ENCODE measurements around the gene TCEAL7.

Gene TCEAL7

GRCh38 chrX:103369479-103369878 is 39.4 kb downstream of the TCEAL7 start:
- no peak for DNase-seq

GRCh38 chrX:103372886-103373285 is 42.8 kb downstream of the TCEAL7 start:
- no peak for DNase-seq

- no peak for DNase-seq
Measured at GRCh38 chrX:103373581-103373980, 43.5 kb downstream of the TCEAL7 start.

GRCh38 chrX:103376118-103376978 is 46.3 kb downstream of the TCEAL7 start, which contains the start of gene BEX3:
Gene BEX3, plus strand, starts transcription at chrX:103376538. Its CDS starts 984 bp downstream, at chrX:103377522.
- DNase-seq: peak; percentile 26

GRCh38 chrX:103376979-103377324 is 46.9 kb downstream of the TCEAL7 start:
- DNase-seq: no peak

DNA sequence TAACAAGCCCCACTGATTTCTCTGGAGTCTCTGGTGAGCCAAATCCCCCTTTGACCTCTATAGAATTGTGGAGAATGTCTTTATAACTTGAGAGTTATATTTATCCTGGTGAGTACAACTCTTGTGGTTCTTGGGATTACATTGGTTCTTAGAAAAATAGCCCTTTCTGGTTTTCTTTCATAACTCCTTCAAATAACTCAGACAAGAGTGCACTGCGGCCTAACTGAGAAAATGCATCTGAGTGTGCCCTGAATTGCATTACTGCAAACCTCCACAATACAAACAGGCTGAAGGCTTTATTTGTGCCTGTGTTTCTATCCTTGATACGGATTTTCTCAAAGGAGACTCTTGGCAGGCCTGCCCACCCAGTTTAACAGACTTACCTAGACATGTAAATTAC is 49.0 kb downstream of the TCEAL7 start:
- DNase-seq: peak; percentile 83

Measured in MV-4-11 (cell line).